Esophagus squamous epithelium (tissue), 4 donors: ENCODE results near the gene CHI3L2.

Experiments
- CTCF ChIP-seq, 6 experiments: fragments of 450-650 bp in 4 of 6; fragments of 200-600 bp in 2 of 6; sonication (generic) in 2 of 6; IDR thresholded peaks; one replicate each; pipeline ENCODE4 v1.5.1; 2016 to 2019; ENCODE audit warnings: antibody characterized with exemption in 6 of 6, mild to moderate bottlenecking in 4 of 6, moderate library complexity in 4 of 6
- POLR2A ChIP-seq, 4 donors: fragments of 450-650 bp; IDR thresholded peaks; one replicate each; pipeline ENCODE4 v1.6.1; 2017; ENCODE audit warnings: antibody characterized with exemption in 4 of 4, mild to moderate bottlenecking in 4 of 4, moderate library complexity in 3 of 4

DNA sequence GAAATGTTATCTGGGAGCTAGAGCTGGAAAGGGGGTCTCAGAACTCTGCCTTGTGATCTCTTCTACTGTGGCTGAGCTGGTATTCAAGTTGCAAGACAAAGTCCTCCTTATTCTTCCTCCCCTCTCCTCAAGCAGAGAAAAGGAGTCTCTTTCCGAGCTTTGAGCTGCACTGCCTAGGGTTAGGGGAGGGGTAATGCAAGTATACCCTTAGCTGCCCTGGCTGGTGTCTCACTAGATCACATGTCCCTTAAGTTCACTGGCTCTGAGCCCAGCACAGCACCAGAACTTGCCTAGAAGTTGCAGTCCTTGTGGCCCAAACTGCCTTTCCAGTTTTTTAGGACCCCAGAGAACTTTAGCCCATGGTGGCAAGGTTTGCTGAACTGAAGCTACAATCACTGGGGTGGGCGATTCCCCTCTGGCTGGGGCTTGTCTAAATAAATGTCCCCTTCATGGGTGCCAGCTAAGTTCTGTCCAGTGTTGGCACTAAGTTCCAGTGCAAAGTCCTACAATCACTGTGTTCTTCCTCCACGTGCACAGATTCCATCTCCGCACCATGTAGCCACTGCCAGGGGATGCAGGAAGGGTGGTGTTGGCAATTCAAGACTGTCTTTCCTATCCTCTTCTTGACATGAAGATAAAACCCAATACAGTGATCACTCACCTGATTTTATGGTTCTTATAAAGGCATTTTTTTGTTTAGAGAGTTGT lies 40.4 kb downstream of the CHI3L2 start:
- no peak for TF ChIP-seq CTCF (IDR thresholded peaks at IDR 0.05)
- no peak for TF ChIP-seq POLR2A (IDR thresholded peaks at IDR 0.05)
